ENCODE data around the gene ENOX1.

ENOX1 gene

GRCh38 chr13:43664700-43665191 lies 122.0 kb downstream of the ENOX1 start:
- H2AK5ac ChIP-seq (ENCODE audit: low read length) = no peak overlapping the region
- WGBS (ENCODE audit: extremely low coverage, insufficient coverage, low lambda C conversion rate) = no CpG with 5 or more reads among the region's 1 CpG
- DNase-seq = peak; percentile 65
- H4K8ac ChIP-seq (ENCODE audit: low read depth, low read length) = no peak overlapping the region
- no peak overlapping the region for H3K56ac ChIP-seq (ENCODE audit: low read length)
- no peak overlapping the region for H3K18ac ChIP-seq (ENCODE audit: low read length)
- no peak overlapping the region for H3K4me3 ChIP-seq (ENCODE audit: low read length)
- no peaks in the 10 kb centered on the region for H3K79me1 ChIP-seq (ENCODE audit: low read length)
- H3K27ac ChIP-seq (ENCODE audit: low read depth, low read length) = no peak overlapping the region
- no peaks in the 10 kb centered on the region for H3K79me2 ChIP-seq (ENCODE audit: control insufficient read depth, insufficient read depth, low read length)
- H3K27me3 ChIP-seq (ENCODE audit: insufficient read depth, low read length, poor library complexity) = no peaks in the 10 kb centered on the region
- no peak overlapping the region for H3K4me2 ChIP-seq (ENCODE audit: low read length)
- no peak overlapping the region for H3K23ac ChIP-seq (ENCODE audit: low read length)
- no peak overlapping the region for H3K9ac ChIP-seq (ENCODE audit: low read length)
- H3K4ac ChIP-seq (ENCODE audit: low read depth, low read length) = no peak overlapping the region
- H2BK15ac ChIP-seq (replicated peaks; ENCODE audit: low read depth) = no peak overlapping the region
- no peak overlapping the region for H2BK120ac ChIP-seq (ENCODE audit: low read depth, low read length)
- H3K36me3 ChIP-seq (ENCODE audit: control insufficient read depth, insufficient read depth, low read length) = no peaks in the 10 kb centered on the region
- H4K5ac ChIP-seq (ENCODE audit: low read length) = no peak overlapping the region
- H3K4me1 ChIP-seq (ENCODE audit: control insufficient read depth, low read depth, low read length) = peaks cover 7% of the 10 kb centered on the region
- no peak overlapping the region for H2BK5ac ChIP-seq (ENCODE audit: low read length)

GRCh38 chr13:43663474-43664090 lies 123.2 kb downstream of the ENOX1 start:
- Histone ChIP-seq H3K18ac (ENCODE audit: low read length) (no peak overlapping the region), H3K79me2 (ENCODE audit: control insufficient read depth, insufficient read depth, low read length) (no peaks in the 10 kb centered on the region), H3K23ac (ENCODE audit: low read length) (no peak overlapping the region), H3K4me1 (ENCODE audit: control insufficient read depth, low read depth, low read length) (peaks cover 7% of the 10 kb centered on the region), H3K27ac (ENCODE audit: low read depth, low read length) (no peak overlapping the region), H3K4me2 (ENCODE audit: low read length) (no peak overlapping the region), H3K4ac (ENCODE audit: low read depth, low read length) (no peak overlapping the region), H2BK15ac (replicated peaks; ENCODE audit: low read depth) (no peak overlapping the region), H4K5ac (ENCODE audit: low read length) (no peak overlapping the region), H3K4me3 (ENCODE audit: low read length) (no peak overlapping the region), H3K9ac (ENCODE audit: low read length) (no peak overlapping the region), H3K27me3 (ENCODE audit: insufficient read depth, low read length, poor library complexity) (no peaks in the 10 kb centered on the region), H3K56ac (ENCODE audit: low read length) (no peak overlapping the region), H2BK5ac (ENCODE audit: low read length) (no peak overlapping the region), H2AK5ac (ENCODE audit: low read length) (no peak overlapping the region), H2BK120ac (ENCODE audit: low read depth, low read length) (no peak overlapping the region), H3K79me1 (ENCODE audit: low read length) (no peaks in the 10 kb centered on the region), H4K8ac (ENCODE audit: low read depth, low read length) (no peak overlapping the region), H3K36me3 (ENCODE audit: control insufficient read depth, insufficient read depth, low read length) (no peaks in the 10 kb centered on the region)
- 100% methylated on average over 1 of the region's 3 CpGs for WGBS (ENCODE audit: extremely low coverage, insufficient coverage, low lambda C conversion rate)
- no peak for DNase-seq

- no peak overlapping the region for H3K56ac ChIP-seq (ENCODE audit: low read length)
- no peak overlapping the region for H3K4me3 ChIP-seq (ENCODE audit: low read length)
- no peak overlapping the region for H3K4ac ChIP-seq (ENCODE audit: low read depth, low read length)
- no peaks in the 10 kb centered on the region for H3K36me3 ChIP-seq (ENCODE audit: control insufficient read depth, insufficient read depth, low read length)
- H2BK120ac ChIP-seq (ENCODE audit: low read depth, low read length) = no peak overlapping the region
- H2AK5ac ChIP-seq (ENCODE audit: low read length) = no peak overlapping the region
- no peak overlapping the region for H3K27ac ChIP-seq (ENCODE audit: low read depth, low read length)
- DNase-seq = no peak
- no peak overlapping the region for H2BK15ac ChIP-seq (replicated peaks; ENCODE audit: low read depth)
- H3K9ac ChIP-seq (ENCODE audit: low read length) = no peak overlapping the region
- H3K18ac ChIP-seq (ENCODE audit: low read length) = no peak overlapping the region
- no peak overlapping the region for H3K4me2 ChIP-seq (ENCODE audit: low read length)
- no peaks in the 10 kb centered on the region for H3K79me1 ChIP-seq (ENCODE audit: low read length)
- H3K79me2 ChIP-seq (ENCODE audit: control insufficient read depth, insufficient read depth, low read length) = no peaks in the 10 kb centered on the region
- H3K4me1 ChIP-seq (ENCODE audit: control insufficient read depth, low read depth, low read length) = peaks cover 7% of the 10 kb centered on the region
- H3K27me3 ChIP-seq (ENCODE audit: insufficient read depth, low read length, poor library complexity) = no peaks in the 10 kb centered on the region
- H2BK5ac ChIP-seq (ENCODE audit: low read length) = no peak overlapping the region
- no peak overlapping the region for H4K8ac ChIP-seq (ENCODE audit: low read depth, low read length)
- no peak overlapping the region for H4K5ac ChIP-seq (ENCODE audit: low read length)
- no peak overlapping the region for H3K23ac ChIP-seq (ENCODE audit: low read length)
Observed at GRCh38 chr13:43662976-43663375, 123.8 kb downstream of the ENOX1 start.

GRCh38 chr13:43661161-43661830 lies 125.5 kb downstream of the ENOX1 start:
- no CpG with 5 or more reads among the region's 6 CpGs for WGBS (ENCODE audit: extremely low coverage, insufficient coverage, low lambda C conversion rate)
- no peak overlapping the region for H3K56ac ChIP-seq (ENCODE audit: low read length)
- no peak overlapping the region for H2BK5ac ChIP-seq (ENCODE audit: low read length)
- no peak overlapping the region for H3K9ac ChIP-seq (ENCODE audit: low read length)
- H2BK15ac ChIP-seq (replicated peaks; ENCODE audit: low read depth) = no peak overlapping the region
- no peak overlapping the region for H2AK5ac ChIP-seq (ENCODE audit: low read length)
- H3K27me3 ChIP-seq (ENCODE audit: insufficient read depth, low read length, poor library complexity) = no peaks in the 10 kb centered on the region
- no peak overlapping the region for H2BK120ac ChIP-seq (ENCODE audit: low read depth, low read length)
- no peak overlapping the region for H3K18ac ChIP-seq (ENCODE audit: low read length)
- no peaks in the 10 kb centered on the region for H3K4me1 ChIP-seq (ENCODE audit: control insufficient read depth, low read depth, low read length)
- no peaks in the 10 kb centered on the region for H3K79me1 ChIP-seq (ENCODE audit: low read length)
- no peak for DNase-seq
- H3K4ac ChIP-seq (ENCODE audit: low read depth, low read length) = no peak overlapping the region
- no peak overlapping the region for H4K8ac ChIP-seq (ENCODE audit: low read depth, low read length)
- H3K23ac ChIP-seq (ENCODE audit: low read length) = no peak overlapping the region
- H3K4me3 ChIP-seq (ENCODE audit: low read length) = no peak overlapping the region
- H4K5ac ChIP-seq (ENCODE audit: low read length) = no peak overlapping the region
- H3K79me2 ChIP-seq (ENCODE audit: control insufficient read depth, insufficient read depth, low read length) = no peaks in the 10 kb centered on the region
- no peaks in the 10 kb centered on the region for H3K36me3 ChIP-seq (ENCODE audit: control insufficient read depth, insufficient read depth, low read length)
- H3K4me2 ChIP-seq (ENCODE audit: low read length) = no peak overlapping the region
- H3K27ac ChIP-seq (ENCODE audit: low read depth, low read length) = no peak overlapping the region

- no peak overlapping the region for H3K23ac ChIP-seq (ENCODE audit: low read length)
- no peak overlapping the region for H3K4me2 ChIP-seq (ENCODE audit: low read length)
- WGBS (ENCODE audit: extremely low coverage, insufficient coverage, low lambda C conversion rate) = no CpG with 5 or more reads among the region's 3 CpGs
- H4K5ac ChIP-seq (ENCODE audit: low read length) = no peak overlapping the region
- no peak overlapping the region for H3K9ac ChIP-seq (ENCODE audit: low read length)
- H2BK120ac ChIP-seq (ENCODE audit: low read depth, low read length) = no peak overlapping the region
- H3K36me3 ChIP-seq (ENCODE audit: control insufficient read depth, insufficient read depth, low read length) = no peaks in the 10 kb centered on the region
- no peak for DNase-seq
- no peak overlapping the region for H3K56ac ChIP-seq (ENCODE audit: low read length)
- no peaks in the 10 kb centered on the region for H3K27me3 ChIP-seq (ENCODE audit: insufficient read depth, low read length, poor library complexity)
- no peak overlapping the region for H3K4me3 ChIP-seq (ENCODE audit: low read length)
- no peak overlapping the region for H4K8ac ChIP-seq (ENCODE audit: low read depth, low read length)
- H3K27ac ChIP-seq (ENCODE audit: low read depth, low read length) = no peak overlapping the region
- no peak overlapping the region for H2AK5ac ChIP-seq (ENCODE audit: low read length)
- H3K4me1 ChIP-seq (ENCODE audit: control insufficient read depth, low read depth, low read length) = no peaks in the 10 kb centered on the region
- no peak overlapping the region for H2BK15ac ChIP-seq (replicated peaks; ENCODE audit: low read depth)
- no peak overlapping the region for H2BK5ac ChIP-seq (ENCODE audit: low read length)
- H3K79me2 ChIP-seq (ENCODE audit: control insufficient read depth, insufficient read depth, low read length) = no peaks in the 10 kb centered on the region
- no peak overlapping the region for H3K4ac ChIP-seq (ENCODE audit: low read depth, low read length)
- no peak overlapping the region for H3K18ac ChIP-seq (ENCODE audit: low read length)
- H3K79me1 ChIP-seq (ENCODE audit: low read length) = no peaks in the 10 kb centered on the region
Observed at GRCh38 chr13:43657485-43657884, 129.3 kb downstream of the ENOX1 start.

GRCh38 chr13:43653980-43654379 lies 132.8 kb downstream of the ENOX1 start:
- Histone ChIP-seq H3K9ac (ENCODE audit: low read length) (no peak overlapping the region), H3K4me3 (ENCODE audit: low read length) (no peak overlapping the region), H2BK120ac (ENCODE audit: low read depth, low read length) (no peak overlapping the region), H2BK5ac (ENCODE audit: low read length) (no peak overlapping the region), H3K4ac (ENCODE audit: low read depth, low read length) (no peak overlapping the region), H3K79me1 (ENCODE audit: low read length) (no peaks in the 10 kb centered on the region), H4K5ac (ENCODE audit: low read length) (no peak overlapping the region), H4K8ac (ENCODE audit: low read depth, low read length) (no peak overlapping the region), H3K27me3 (ENCODE audit: insufficient read depth, low read length, poor library complexity) (no peaks in the 10 kb centered on the region), H3K36me3 (ENCODE audit: control insufficient read depth, insufficient read depth, low read length) (no peaks in the 10 kb centered on the region), H2AK5ac (ENCODE audit: low read length) (no peak overlapping the region), H3K4me2 (ENCODE audit: low read length) (no peak overlapping the region), H3K4me1 (ENCODE audit: control insufficient read depth, low read depth, low read length) (no peaks in the 10 kb centered on the region), H3K27ac (ENCODE audit: low read depth, low read length) (no peak overlapping the region), H3K18ac (ENCODE audit: low read length) (no peak overlapping the region), H3K56ac (ENCODE audit: low read length) (no peak overlapping the region), H2BK15ac (replicated peaks; ENCODE audit: low read depth) (no peak overlapping the region), H3K23ac (ENCODE audit: low read length) (no peak overlapping the region), H3K79me2 (ENCODE audit: control insufficient read depth, insufficient read depth, low read length) (no peaks in the 10 kb centered on the region)
- WGBS (ENCODE audit: extremely low coverage, insufficient coverage, low lambda C conversion rate) = no CpG with 5 or more reads among the region's 1 CpG
- DNase-seq = no peak

All from mesendoderm (in vitro differentiated cells).